Ramos (cell line): Measurements from ENCODE around the gene SMYD3.

Source experiments
- in situ Hi-C: fragments of 300-500 bp; cut with MboI; formaldehyde crosslinking; loops from one replicate; pipeline ENCODE4 v1.14.3; 2022; ENCODE audit warnings: low sequenced_read_pairs; ENCODE audit not compliant: unreplicated experiment

SMYD3 gene

DNA sequence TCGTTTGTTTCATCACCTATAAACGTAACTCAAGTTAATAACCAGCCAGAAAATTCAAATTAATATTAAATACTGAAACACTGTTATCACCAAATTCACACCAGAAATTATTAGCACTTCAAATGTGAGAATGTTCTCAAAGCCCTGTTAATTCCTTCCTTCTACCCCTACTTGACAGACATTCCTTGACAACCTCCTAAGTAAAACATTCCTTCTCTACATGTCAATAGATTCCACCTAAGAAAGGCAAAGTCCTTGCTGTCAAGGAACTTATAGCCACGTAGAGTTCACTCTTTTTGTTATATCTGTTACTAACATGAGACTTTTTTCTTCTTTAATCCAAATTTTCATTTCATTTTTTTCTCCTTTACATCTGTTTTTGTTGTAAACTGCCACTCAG is 441.5 kb downstream of the SMYD3 start:
- in situ Hi-C loops, result no loop called here

DNA sequence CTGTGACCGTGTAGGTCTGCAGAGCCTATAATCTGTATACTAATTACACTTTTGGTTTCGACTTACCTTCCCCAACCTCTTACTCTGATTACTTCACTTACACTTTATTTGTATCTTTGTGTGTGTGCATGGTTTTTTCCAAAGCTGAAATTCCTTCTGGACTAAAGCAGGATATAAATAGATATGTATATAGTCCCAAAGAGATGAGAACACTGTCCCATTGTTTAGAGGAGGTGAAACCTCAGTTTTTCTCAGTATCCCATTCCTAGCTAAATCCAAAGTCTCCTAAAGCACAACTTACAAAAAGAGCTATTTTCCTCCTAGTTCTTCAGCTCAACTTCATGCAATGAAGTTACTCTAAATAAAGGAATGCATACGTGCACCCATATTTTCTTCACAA is 442.2 kb downstream of the SMYD3 start:
- in situ Hi-C loops, result no loop called here

DNA sequence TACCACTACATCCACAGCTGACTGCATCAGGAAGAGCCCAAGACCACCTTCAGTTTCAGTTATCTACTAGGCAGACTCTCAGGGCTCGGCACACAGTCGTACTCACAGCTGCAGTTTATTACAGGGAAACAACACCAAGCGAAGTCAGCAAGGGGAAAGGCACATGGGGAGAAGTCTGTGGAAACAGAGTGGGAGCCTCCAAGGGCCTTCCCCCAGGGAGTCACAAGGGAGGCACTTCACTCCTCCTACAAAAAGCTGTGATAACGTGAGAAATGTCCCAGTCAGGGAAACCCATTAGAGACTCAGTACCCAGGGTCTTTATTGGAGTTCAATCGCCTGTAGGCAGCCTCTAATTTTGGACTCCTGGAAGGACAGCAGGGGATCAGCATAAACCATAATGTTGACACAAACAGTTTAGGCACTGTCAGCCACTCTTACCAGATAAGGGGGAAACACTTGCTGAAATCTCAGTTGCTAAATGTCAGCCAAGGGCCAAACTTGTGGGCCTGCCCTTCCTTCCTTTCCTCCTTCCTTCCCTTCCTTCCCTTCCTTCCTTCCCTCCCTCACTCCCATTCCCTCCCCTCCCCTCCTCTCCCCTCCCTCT is 444.0 kb downstream of the SMYD3 start:
- in situ Hi-C loops, result no loop called here

DNA sequence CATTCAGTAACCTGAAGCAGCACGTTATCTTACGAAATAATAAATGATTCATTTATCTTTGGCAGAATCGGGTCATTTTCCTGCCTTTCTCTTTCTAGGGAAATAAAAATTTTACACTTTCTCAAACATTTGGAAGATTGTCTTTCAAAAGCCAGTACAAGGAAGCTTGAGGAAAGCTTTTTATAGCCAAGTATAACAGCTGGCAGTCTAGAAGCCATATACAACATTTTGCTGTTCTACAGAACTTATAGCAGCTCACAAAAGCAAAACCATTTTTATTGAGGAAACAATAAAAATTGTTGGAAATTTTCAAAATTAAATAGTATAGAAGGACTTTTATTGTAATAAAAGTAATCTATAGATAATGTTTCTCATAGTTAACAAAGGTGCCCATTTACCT is 448.6 kb downstream of the SMYD3 start:
- in situ Hi-C loops, result no loop called here

DNA sequence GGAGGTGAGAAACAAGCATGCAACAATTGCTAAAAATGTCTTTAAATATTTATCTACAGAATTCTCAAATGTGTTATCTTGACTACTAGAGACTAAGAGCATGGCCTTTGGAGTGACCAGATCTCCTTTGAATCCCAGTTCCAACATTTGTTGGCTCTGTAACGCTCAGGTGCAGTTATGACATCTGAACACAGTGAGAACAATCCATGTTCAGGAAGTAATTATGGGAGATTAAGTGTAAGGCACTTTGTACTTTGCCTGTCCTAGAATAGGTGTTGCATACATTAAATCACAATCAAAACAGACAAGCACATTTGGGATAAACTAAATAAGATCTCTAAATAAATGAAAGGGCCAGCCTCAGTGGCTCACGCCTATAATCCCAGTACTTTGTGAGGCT is 454.5 kb downstream of the SMYD3 start:
- in situ Hi-C loops, result no loop called here

DNA sequence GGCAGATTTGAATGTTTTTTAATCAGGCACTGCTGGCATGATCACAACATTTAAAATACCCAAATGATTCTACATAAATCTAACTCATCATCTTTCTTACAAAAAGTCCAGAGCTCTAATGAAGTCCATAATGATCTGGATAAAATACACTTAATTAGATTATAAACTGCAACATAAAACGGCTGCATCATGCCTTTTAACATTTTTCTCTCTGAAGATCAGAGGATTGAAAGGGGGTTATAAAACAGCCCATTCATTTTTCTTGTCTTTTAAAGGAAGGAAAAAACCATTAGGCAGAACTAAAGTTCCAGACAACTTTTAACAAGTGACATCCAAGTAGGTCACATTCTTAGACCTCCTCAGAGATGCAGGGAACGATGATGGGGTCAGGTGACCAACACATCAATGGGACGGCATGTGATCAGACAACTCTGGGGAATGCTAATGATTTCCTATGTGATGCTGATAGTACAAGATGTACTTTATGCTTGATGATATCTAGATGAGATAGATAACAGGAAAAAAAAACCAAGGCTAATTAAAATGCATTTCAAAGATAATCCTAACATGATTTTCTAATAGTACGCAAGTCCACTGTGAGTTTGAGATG is 455.1 kb downstream of the SMYD3 start:
- in situ Hi-C loops, result no loop called here

DNA sequence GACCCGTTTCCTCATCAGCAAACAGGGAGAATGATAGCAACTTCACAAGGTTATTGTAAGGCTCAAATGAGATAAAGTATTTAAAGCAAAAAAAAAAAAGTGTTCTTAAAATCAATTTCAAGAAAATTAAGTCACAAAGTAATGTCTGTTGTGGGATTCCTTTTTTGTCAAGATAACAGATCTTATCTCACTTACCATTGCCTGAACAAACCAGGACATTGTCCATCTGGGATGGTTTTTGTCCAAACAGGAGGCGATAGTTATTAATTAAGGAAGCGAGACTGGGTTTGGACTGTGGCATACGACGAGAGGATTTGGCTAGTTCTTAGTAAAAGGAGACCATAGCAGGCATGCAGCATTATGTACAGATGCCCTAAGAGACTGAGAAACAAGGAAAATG is 458.4 kb downstream of the SMYD3 start:
- in situ Hi-C loops, result no loop called here

DNA sequence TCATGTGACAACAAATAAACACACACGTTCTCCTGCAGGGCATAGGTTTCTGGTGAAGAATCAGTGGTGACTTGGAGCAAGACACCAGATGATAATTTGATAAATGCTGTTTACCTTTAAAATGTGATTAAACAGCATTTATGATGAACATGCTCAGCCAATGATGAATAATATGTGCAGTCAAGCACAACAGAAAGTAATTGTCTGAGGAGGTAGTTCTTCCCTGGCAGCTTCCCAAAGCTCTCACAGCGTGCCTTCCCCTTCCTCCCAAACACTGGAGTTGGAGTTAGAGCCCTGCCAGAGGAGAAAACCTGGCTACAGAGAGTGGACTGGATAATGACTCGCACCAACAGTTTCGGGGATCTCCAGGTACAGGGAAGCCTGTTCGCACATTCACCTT is 463.5 kb downstream of the SMYD3 start:
- in situ Hi-C loops, result no loop called here

DNA sequence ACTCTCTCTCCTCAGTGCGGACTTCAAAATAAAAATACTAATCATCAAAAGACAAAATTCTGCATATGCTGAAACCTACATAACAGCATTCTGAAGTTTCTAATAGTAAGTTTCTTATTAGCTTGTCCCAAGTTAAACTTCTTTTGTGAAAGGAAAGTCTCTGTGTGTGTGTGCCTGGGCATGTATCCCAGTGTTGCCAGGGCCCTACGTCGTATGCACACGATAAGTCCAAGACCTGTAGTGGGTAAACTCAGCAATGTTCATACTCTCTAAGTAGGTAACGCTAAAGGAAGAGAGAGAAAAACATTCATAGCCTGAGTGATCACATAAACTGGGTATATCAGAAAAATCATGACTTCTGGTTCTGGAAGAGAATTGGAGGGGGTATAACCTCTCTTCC is 465.7 kb downstream of the SMYD3 start:
- in situ Hi-C loops, result no loop called here

DNA sequence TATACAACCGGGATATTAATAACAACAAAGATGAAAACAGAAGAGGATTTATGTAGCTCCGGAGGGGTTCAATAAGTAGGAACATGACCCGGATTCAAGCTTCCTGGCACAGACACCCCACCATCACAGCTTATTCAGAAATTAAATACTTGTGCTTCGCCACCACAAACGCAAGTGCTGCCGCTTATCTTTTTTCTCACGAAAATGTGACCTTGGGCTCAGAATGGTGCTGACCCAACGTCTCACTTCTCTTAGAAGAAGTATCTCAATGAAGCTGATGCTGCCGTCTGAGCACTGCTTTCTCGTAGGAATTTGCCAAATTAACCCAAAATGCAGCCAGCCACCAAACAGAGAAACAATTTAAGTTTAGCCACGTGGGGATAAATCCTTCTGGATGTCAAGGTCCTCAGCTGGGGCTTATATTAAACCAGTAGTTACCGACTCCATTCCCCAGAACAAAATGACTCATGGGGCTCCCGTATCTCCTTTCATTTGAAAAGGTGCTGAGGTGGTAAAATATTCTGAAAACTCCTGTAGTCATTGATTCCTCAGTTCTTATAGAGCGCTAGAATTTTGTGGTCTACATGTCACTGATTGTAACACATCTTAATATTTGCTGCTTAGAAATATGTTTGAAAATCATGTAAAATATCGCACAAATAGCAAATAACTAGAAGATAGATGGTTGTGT is 466.7 kb downstream of the SMYD3 start:
- in situ Hi-C loops, result no loop called here

DNA sequence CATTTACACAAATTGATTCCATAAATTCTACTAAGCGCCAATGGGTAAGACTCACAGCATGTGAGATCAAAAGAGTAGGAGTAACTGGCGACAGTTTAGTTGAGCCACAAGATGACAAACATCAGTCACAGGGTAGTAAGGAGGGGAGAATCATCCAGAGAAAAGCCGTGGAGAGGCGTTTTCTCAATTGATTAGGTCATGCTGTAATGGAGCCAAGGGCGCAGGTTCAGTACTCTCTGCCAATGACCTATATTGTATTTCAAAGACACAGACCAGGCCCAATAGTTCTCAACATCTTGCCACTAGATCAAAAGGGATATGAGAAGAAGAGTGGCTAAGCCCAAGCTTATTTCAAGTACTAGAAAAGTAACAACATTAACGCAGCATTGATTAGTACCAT is 467.5 kb downstream of the SMYD3 start:
- in situ Hi-C loops, result no loop called here

DNA sequence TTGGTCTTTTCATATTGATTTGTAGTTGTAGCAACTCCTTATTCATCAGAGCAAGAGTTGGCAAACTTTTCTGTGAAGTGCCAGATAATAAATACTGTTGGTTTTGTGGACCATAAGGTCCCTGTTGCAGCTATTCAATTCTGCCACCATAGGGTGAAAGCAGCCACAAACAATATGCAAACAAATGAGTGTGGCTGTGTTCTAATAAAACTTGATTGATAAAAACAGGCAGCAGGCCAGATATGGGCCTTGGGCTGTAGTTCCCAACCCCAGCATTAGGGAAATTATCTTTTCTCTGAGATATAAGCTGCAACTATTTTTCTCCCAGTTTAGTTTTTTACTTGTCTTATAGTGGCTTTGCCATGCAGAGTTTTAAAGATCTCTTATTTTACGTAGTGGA is 469.2 kb downstream of the SMYD3 start:
- in situ Hi-C loops, result no loop called here

DNA sequence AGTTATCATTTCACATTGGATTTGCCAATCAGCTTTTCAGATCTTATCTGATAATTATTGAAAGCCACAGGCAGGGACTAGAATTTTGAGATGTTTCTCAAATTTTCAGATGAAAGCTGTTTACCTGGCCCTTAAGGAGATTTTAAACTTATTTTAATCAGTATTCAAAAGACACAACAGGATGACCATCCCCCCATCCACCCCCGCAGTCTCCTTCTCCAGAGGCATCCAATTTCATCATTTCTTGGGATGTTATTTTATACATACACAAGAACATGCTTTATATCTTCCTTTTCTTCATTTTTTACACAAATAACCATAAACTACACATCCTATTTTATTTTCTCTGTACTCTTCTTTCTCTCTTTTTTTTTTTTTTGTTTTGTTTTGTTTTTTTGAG is 470.9 kb downstream of the SMYD3 start:
- in situ Hi-C loops, result no loop called here

DNA sequence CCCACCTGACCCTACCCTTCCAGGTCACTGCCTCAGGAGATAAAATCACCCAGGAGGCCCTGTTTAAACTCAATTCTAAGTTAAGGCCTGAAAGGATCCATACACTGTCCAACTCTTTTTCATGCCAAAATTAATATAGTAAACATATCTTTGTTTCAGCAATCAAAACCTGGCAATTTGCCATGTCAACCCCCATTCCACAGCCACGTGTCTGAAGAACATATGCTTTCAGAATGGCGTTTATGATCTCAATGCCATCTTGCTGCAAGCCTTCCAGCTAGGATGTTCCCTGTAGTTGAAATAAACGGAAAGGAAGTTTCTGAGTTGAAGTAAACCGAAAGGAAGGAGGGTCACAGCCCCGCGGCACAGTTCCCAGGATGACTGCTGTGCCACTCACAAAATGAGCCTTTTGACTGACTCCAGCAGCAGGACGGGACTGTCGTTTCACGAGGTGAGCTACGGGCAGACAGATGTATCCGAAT is 472.0 kb downstream of the SMYD3 start:
- in situ Hi-C loops, result no loop called here

DNA sequence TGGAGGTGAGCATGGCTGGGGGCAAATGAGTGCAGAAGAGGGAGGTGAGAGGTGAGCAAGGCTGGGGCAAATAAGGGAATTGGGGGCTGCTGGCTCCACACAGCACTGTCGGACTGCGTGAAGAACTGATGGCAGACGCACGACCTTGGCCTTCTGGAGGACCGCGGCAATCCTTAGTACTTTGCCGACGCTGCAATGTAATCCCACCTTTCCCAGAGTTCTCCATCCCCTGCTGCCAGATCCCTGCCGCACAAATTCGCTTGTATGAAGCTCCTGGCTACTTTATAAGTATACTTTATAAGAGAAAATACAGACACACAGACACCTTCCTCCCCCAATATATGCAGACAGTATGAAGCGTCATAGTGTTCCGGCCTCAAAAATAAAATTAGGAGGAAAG is 472.4 kb downstream of the SMYD3 start:
- in situ Hi-C loops, result no loop called here

DNA sequence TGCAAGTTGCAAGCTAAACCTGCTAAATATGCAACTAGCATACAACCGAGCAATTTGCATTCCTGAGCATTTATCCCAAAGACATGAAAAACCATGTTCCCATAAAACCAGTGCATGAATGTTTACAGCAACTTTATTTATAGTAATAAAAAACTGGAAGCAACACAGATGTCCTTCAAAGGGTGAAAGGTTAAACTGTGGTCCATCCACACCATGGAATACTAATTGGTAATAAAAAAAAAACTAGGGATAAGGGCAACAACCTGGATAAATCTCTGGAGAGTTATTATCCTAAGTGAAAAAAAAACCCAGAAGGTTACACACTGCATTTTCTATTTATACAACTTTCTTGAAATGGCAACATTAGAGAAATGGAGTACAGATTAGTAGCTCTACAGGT is 474.1 kb downstream of the SMYD3 start:
- in situ Hi-C loops, result no loop called here

DNA sequence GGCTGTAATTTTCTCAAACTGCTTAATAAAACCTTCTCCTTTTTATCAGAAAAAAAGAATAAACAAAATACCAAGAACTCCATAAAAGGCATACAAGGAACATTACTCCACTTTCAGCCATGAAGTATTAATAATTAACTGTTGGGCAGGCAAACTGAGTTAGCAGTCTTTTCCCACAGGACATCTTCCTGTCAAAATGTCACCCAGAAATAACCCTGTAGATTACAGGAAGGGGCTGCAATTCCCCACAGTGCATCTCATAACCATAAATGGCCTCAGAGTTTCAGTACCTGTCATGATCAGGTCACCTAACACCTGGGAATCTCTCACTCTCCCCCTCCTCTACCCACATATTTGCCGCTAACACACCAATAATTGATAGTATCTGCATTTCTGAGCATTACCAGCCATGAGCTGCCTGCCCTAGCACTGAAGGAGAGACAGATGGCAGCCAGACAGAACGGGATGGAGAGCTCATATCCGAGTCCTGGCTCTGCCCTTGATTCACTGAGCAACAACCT is 475.0 kb downstream of the SMYD3 start:
- in situ Hi-C loops, result no loop called here

DNA sequence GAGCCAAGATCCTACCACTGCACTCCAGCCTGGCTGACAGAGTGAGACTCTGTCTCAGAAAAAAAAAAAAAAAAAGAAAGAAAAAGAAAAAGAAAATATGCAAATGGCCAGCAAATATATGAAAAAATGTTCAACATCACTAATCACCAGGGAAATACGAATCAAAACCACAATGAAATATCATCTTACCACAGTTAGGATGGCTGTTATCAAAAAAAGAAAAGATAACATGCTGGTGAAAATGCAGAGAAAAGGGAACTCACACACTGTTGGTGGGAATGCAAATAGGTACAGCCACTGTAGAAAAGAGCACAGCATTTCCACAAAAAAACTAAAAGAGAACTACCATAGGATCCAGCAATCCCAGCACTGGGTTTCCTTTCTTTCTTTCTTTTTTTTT is 477.5 kb downstream of the SMYD3 start:
- in situ Hi-C loops, result no loop called here

DNA sequence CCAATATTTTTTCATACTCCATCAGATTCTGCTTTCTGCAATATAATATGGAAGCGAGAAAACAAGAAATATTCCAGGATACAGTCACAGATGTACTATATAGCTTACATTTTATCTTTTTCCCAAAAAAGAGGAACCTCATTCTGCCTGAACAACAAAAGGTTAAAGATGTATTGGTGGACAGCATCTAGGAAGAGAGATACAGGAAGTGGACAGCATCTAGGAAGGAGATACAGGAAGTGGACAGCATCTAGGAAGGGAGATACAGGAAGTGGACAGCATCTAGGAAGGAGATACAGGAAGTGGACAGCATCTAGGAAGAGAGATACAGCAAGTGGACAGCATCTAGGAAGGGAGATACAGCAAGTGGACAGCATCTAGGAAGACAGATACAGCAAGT is 483.0 kb downstream of the SMYD3 start:
- in situ Hi-C loops, result loop anchor here (25.0 kb wide), 2 partner anchors 438 to 663 kb away; no protein-coding TSS in a partner anchor

DNA sequence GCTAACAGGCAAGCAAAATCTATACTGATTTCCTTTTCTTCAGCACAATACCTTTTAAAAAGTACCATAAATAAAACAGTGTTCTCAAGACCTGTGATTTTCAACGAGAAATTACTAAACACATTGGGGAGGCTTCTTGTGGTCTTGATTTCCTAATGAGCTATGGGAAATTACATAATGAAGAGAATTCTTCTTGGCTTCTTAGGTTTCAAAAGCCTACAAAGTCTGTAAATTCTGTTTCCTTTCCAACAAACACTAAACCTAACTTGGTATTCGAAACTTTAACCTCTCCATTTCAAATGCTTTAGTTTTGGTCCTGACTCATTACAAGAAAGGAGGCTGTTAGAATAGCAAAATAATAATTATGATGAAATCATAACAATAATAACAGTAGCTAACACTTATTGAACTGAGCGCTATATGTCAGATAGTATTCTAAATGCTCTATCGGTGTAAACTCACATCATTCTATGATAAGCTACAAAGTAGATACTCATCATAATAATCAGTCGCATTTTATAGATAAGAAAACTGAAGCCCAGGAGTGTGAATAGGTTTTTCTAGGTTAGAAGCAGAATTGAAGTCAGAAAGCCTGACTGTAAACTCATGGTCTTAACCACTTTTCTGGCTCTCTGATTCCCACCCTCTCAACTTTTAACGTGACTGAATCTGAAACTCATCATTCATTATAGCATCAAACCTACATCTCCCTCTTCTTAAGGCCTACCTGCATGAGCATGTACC is 486.7 kb downstream of the SMYD3 start:
- in situ Hi-C loops, result loop anchor here (25.0 kb wide), 2 partner anchors 442 to 667 kb away; no protein-coding TSS in a partner anchor

DNA sequence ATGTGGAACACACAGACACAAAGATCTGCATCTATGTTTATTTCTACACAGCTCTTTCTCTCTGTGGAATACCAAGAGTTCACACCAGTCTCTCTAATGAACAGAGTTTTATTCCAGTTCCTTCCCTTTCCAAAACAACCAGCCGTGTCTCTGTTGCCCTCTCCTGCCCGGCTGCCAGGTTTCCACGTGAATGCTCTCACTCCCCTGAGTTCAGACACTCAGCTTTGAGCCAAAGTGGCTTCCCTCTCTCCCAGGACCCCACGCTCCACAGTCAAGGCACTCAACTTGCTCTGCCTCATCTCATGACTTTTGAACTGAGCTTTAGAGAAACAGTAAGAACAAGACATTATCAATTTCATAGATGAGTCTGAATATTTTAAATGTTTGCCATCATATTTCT is 488.9 kb downstream of the SMYD3 start:
- in situ Hi-C loops, result loop anchor here (25.0 kb wide), 2 partner anchors 444 to 669 kb away; no protein-coding TSS in a partner anchor
